Ishikawa (cell line): ENCODE results near the gene SIKE1.

ENCODE experiments used
- CEBPB ChIP-seq: IDR thresholded peaks from 2 replicates; pipeline ENCODE4 v1.6.1; 2012
- CREB1 ChIP-seq: IDR thresholded peaks from 2 replicates; pipeline ENCODE4 v1.6.1; 2012; ENCODE audit warnings: low read depth
- EGR1 ChIP-seq: IDR thresholded peaks from 2 replicates; pipeline ENCODE4 v1.6.1; 2012
- EP300 ChIP-seq: IDR thresholded peaks from 2 replicates; pipeline ENCODE4 v1.6.1; 2012; ENCODE audit warnings: borderline replicate concordance
- FOXM1 ChIP-seq: IDR thresholded peaks from 2 replicates; pipeline ENCODE4 v1.6.1; 2012; ENCODE audit warnings: low read depth, borderline replicate concordance
- MAX ChIP-seq: IDR thresholded peaks from 2 replicates; pipeline ENCODE4 v1.6.1; 2012
- NFIC ChIP-seq: IDR thresholded peaks from 2 replicates; pipeline ENCODE4 v1.6.1; 2012
- RAD21 ChIP-seq: IDR thresholded peaks from 2 replicates; pipeline ENCODE4 v1.6.1; 2012; ENCODE audit warnings: low read depth
- REST ChIP-seq: IDR thresholded peaks from 2 replicates; pipeline ENCODE4 v1.6.1; 2012; ENCODE audit warnings: low read depth, mild to moderate bottlenecking
- TAF1 ChIP-seq: IDR thresholded peaks from 2 replicates; pipeline ENCODE4 v1.6.1; 2012; ENCODE audit warnings: low read depth, mild to moderate bottlenecking
- TCF12 ChIP-seq: IDR thresholded peaks from 2 replicates; pipeline ENCODE4 v1.6.1; 2012; ENCODE audit warnings: low read depth
- TEAD4 ChIP-seq: IDR thresholded peaks from 2 replicates; pipeline ENCODE4 v1.6.1; 2012
- USF1 ChIP-seq: IDR thresholded peaks from 2 replicates; pipeline ENCODE4 v1.6.1; 2012
- YY1 ChIP-seq: IDR thresholded peaks from 2 replicates; pipeline ENCODE4 v1.6.1; 2012; ENCODE audit warnings: low read depth
- ZBTB7A ChIP-seq: IDR thresholded peaks from 2 replicates; pipeline ENCODE4 v1.6.1; 2012; ENCODE audit warnings: low read depth

The SIKE1 gene

GRCh38 chr1:114780344-114781226 is at the start of gene SIKE1:
Gene SIKE1, minus strand, starts transcription at chr1:114780685. Its CDS starts 78 bp downstream, at chr1:114780607.
- TF ChIP-seq CREB1 (peak; percentile 89), TAF1 (peak; percentile 81; the same call in 1 of the 2 replicates), MAX (peak; percentile 73), EGR1 (no peak)

- no peak for TF ChIP-seq REST
- TF ChIP-seq EP300 = no peak
- no peak for TF ChIP-seq USF1
- no peak for TF ChIP-seq TEAD4
- TF ChIP-seq CEBPB = no peak
- no peak for TF ChIP-seq FOXM1
- no peak for TF ChIP-seq YY1
- no peak for TF ChIP-seq NFIC
- no peak for TF ChIP-seq TCF12
- TF ChIP-seq ZBTB7A = no peak
- no peak for TF ChIP-seq TAF1
Measured at GRCh38 chr1:114828251-114828650, 47.8 kb upstream of the SIKE1 start.

- TF ChIP-seq CEBPB (no peak), REST (no peak), RAD21 (no peak), EP300 (no peak), CREB1 (no peak), USF1 (no peak), FOXM1 (no peak), NFIC (no peak), TEAD4 (no peak), YY1 (no peak), MAX (no peak), TCF12 (no peak), EGR1 (no peak), TAF1 (no peak), ZBTB7A (no peak)
Measured at GRCh38 chr1:114821978-114822377, 41.5 kb upstream of the SIKE1 start.

GRCh38 chr1:114820392-114820791 is 39.9 kb upstream of the SIKE1 start:
- no peak for TF ChIP-seq YY1
- no peak for TF ChIP-seq MAX
- TF ChIP-seq ZBTB7A = no peak
- TF ChIP-seq USF1 = no peak
- TF ChIP-seq FOXM1 = no peak
- TF ChIP-seq TCF12 = no peak
- no peak for TF ChIP-seq CREB1
- no peak for TF ChIP-seq EP300
- TF ChIP-seq NFIC = no peak
- no peak for TF ChIP-seq CEBPB
- no peak for TF ChIP-seq RAD21
- no peak for TF ChIP-seq EGR1

GRCh38 chr1:114819869-114820268 is 39.4 kb upstream of the SIKE1 start:
- TF ChIP-seq NFIC = no peak
- TF ChIP-seq FOXM1 = no peak
- TF ChIP-seq CEBPB = no peak
- TF ChIP-seq TAF1 = no peak
- TF ChIP-seq CREB1 = no peak
- TF ChIP-seq TEAD4 = no peak
- TF ChIP-seq EP300 = no peak
- TF ChIP-seq REST = no peak
- no peak for TF ChIP-seq ZBTB7A
- TF ChIP-seq USF1 = no peak
- no peak for TF ChIP-seq YY1
- no peak for TF ChIP-seq TCF12
- TF ChIP-seq RAD21 = no peak
- TF ChIP-seq MAX = no peak
- no peak for TF ChIP-seq EGR1
